K562 (cell line): Measurements from ENCODE around the gene MAD1L1. TPM values are rescaled to one million over a fixed set of nuclear protein-coding genes. Genes with fewer than 3 reads are reported as not detected.

ENCODE experiments used
- ATAC-seq: fragments of 200-7000 bp; cut with Tn5 transposase; 3 replicates; pipeline ENCODE4 v1.9.1; 2020; ENCODE audit warnings: moderate library complexity
- BruUV-seq: library from RNA; stranded (reverse); fragments of 400-500 nt; replicated peaks from 2 replicates; lab custom pipeline; 2021; lab: Mats Ljungman, UMichigan
- CTCF ChIA-PET: fragments of 300-600 bp; formaldehyde crosslinking; extraction: SDS; loops from one replicate; lab custom pipeline; 2021; ENCODE audit warnings: low intra/inter-chr PET ratio; lab: Yijun Ruan, JAX
- POLR2A ChIA-PET: fragments of 300-600, 350-650 bp; sonication (Branson Sonifier 250); formaldehyde crosslinking; extraction: SDS; loops from one replicate; lab custom pipeline; 2021; ENCODE audit warnings: antibody characterized with exemption, inconsistent platforms; lab: Yijun Ruan, JAX
- DNase-seq, 4 experiments: peaks; one replicate each; pipeline versions ENCODE4 v3.0.0 to v3.0.0-alpha.2; 2011 to 2018; ENCODE audit warnings: low spot score in 3 of 4, mixed read lengths in 3 of 4; ENCODE audit errors: extremely low read depth in 1 of 4
- FAIRE-seq: peaks from 2 replicates; lab custom pipeline; 2011; peaks lifted over from hg19 to GRCh38; lab: Jason Lieb, UNC
- H2AFZ ChIP-seq: 2 replicates; pipeline ENCODE4 v1.6.0; 2011; ENCODE audit warnings: low read depth, low read length, control low read depth, inconsistent platforms
- H3K27ac ChIP-seq: fragments of 200-600 bp; 3 replicates; pipeline ENCODE4 v1.8.0; 2011; ENCODE audit warnings: low read depth, mild to moderate bottlenecking, control low read depth, inconsistent platforms, low read length, moderate library complexity, mixed read lengths; ENCODE audit errors: extremely low read depth
- H3K27me3 ChIP-seq, 2 experiments: fragments of 300-600 bp in 1 of 2; 2 replicates in 1 of 2; 3 replicates in 1 of 2; pipeline versions ENCODE4 v1.6.0 to v1.8.0; 2011; ENCODE audit warnings: inconsistent platforms in 2 of 2, low read length in 2 of 2, mild to moderate bottlenecking in 1 of 2, mixed read lengths in 1 of 2, moderate library complexity in 1 of 2; ENCODE audit not compliant: control insufficient read depth in 2 of 2, insufficient read depth in 2 of 2
- H3K36me3 ChIP-seq: fragments of 300-600 bp; 3 replicates; pipeline ENCODE4 v1.8.0; 2011; ENCODE audit warnings: mild to moderate bottlenecking, low read length, inconsistent platforms; ENCODE audit not compliant: control insufficient read depth, insufficient read depth
- H3K4me1 ChIP-seq, 2 experiments: fragments of 200-600 bp in 1 of 2; replicated peaks in 1 of 2; 2 replicates in 1 of 2; 3 replicates in 1 of 2; pipeline versions ENCODE4 v1.5.1 to v1.8.0; 2011; ENCODE audit warnings: inconsistent platforms in 2 of 2, low read length in 2 of 2, mild to moderate bottlenecking in 1 of 2, mixed read lengths in 1 of 2, moderate library complexity in 1 of 2; ENCODE audit not compliant: control insufficient read depth in 2 of 2, insufficient read depth in 2 of 2
- H3K4me2 ChIP-seq: 2 replicates; pipeline ENCODE4 v1.6.1; 2011; ENCODE audit warnings: low read length, control low read depth, inconsistent platforms, mixed read lengths; ENCODE audit not compliant: insufficient read depth
- H3K4me3 ChIP-seq: fragments of 200-600 bp; sonication (generic), shearing (Covaris generic); 2 replicates; pipeline ENCODE4 v1.5.1; 2016; ENCODE audit warnings: control low read depth, inconsistent platforms
- H3K79me2 ChIP-seq: fragments of 200-600 bp; 3 replicates; pipeline ENCODE4 v1.8.0; 2011; ENCODE audit warnings: low read length, inconsistent platforms; ENCODE audit not compliant: control insufficient read depth, insufficient read depth
- H3K9ac ChIP-seq, 2 experiments: 2 replicates each; pipeline versions ENCODE4 v1.6.0 to v1.6.1; 2011; ENCODE audit warnings: low read depth in 2 of 2, low read length in 2 of 2, control low read depth in 1 of 2, inconsistent platforms in 1 of 2, mild to moderate bottlenecking in 1 of 2, mixed read lengths in 1 of 2; ENCODE audit not compliant: insufficient read depth in 1 of 2
- H3K9me1 ChIP-seq: one replicate; pipeline ENCODE4 v1.6.0; 2011; ENCODE audit warnings: inconsistent platforms, mild to moderate bottlenecking, low read length, moderate library complexity; ENCODE audit not compliant: control insufficient read depth, insufficient read depth
- H3K9me3 ChIP-seq: replicated peaks from 2 replicates; pipeline ENCODE4 v1.5.1; 2011; ENCODE audit warnings: low read depth, low read length, inconsistent platforms; ENCODE audit not compliant: control insufficient read depth, insufficient read depth
- H4K20me1 ChIP-seq: replicated peaks from 2 replicates; pipeline ENCODE4 v1.6.1; 2011; ENCODE audit warnings: low read length, inconsistent platforms, mixed read lengths; ENCODE audit not compliant: control insufficient read depth, insufficient read depth
- CCAR2 ChIP-seq: fragments of 200-400 bp; formaldehyde crosslinking; IDR thresholded peaks from 2 replicates; pipeline ENCODE4 v1.6.1; 2017; ENCODE audit warnings: mild to moderate bottlenecking, low read depth, low read length
- HDAC3 ChIP-seq: fragments of 450-650 bp; IDR thresholded peaks from 2 replicates; pipeline ENCODE4 v1.6.1; 2018; ENCODE audit warnings: borderline replicate concordance, mild to moderate bottlenecking, moderate library complexity; ENCODE audit not compliant: partially characterized antibody
- HMGXB4 ChIP-seq: sonication (generic); formaldehyde crosslinking; IDR thresholded peaks from 2 replicates; pipeline ENCODE4 v1.8.1; 2023; ENCODE audit warnings: mild to moderate bottlenecking, missing genetic modification reagents
- MBD1 ChIP-seq: fragments of 250-450 bp; sonication (Bioruptor Pico); IDR thresholded peaks from 2 replicates; pipeline ENCODE4 v1.8.0; 2022; ENCODE audit warnings: inconsistent platforms
- MYBL2 ChIP-seq, 2 experiments: fragments of 450-650 bp in 1 of 2; sonication (generic) in 1 of 2; formaldehyde crosslinking in 1 of 2; IDR thresholded peaks; 2 replicates each; pipeline versions ENCODE4 v1.6.1 to v1.8.1; 2017 to 2022; ENCODE audit warnings: borderline replicate concordance in 1 of 2, inconsistent platforms in 1 of 2, low read depth in 1 of 2, mild to moderate bottlenecking in 1 of 2, missing genetic modification reagents in 1 of 2, moderate library complexity in 1 of 2
- POLR2B ChIP-seq: fragments of 450-650 bp; IDR thresholded peaks from 2 replicates; pipeline ENCODE4 v1.6.1; 2018; ENCODE audit warnings: low read depth; ENCODE audit not compliant: partially characterized antibody
- RBM39 ChIP-seq: fragments of 200-400 bp; formaldehyde crosslinking; optimal IDR thresholded peaks from 2 replicates; pipeline ENCODE3; 2018; ENCODE audit warnings: low read depth, low read length
- TCF3 ChIP-seq: sonication (generic); formaldehyde crosslinking; IDR thresholded peaks from 2 replicates; pipeline ENCODE4 v1.4.0; 2020; ENCODE audit warnings: mild to moderate bottlenecking, missing genetic modification reagents
- TOE1 ChIP-seq, 2 experiments: fragments of 450-650 bp in 1 of 2; sonication (generic) in 1 of 2; formaldehyde crosslinking in 1 of 2; IDR thresholded peaks; 2 replicates each; pipeline versions ENCODE4 v1.7.1 to v1.8.0; 2016 to 2022; ENCODE audit warnings: borderline replicate concordance in 2 of 2, mild to moderate bottlenecking in 2 of 2, antibody characterized with exemption in 1 of 2, inconsistent platforms in 1 of 2, low read depth in 1 of 2, missing genetic modification reagents in 1 of 2, moderate library complexity in 1 of 2
- WHSC1 ChIP-seq: IDR thresholded peaks from one replicate; pipeline ENCODE4 v1.6.1; 2012; ENCODE audit warnings: low read length, control low read depth, inconsistent platforms
- YY1 ChIP-seq, 3 experiments: IDR thresholded peaks; 2 replicates each; pipeline ENCODE4 v1.6.1; 2011; ENCODE audit warnings: low read length in 2 of 3, mild to moderate bottlenecking in 2 of 3, moderate library complexity in 2 of 3, borderline replicate concordance in 1 of 3, control low read depth in 1 of 3, low read depth in 1 of 3; ENCODE audit not compliant: insufficient read depth in 3 of 3, insufficient replicate concordance in 2 of 3, control insufficient read depth in 1 of 3, insufficient read length in 1 of 3; ENCODE audit errors: extremely low read depth in 1 of 3
- ZFX ChIP-seq: sonication (generic); formaldehyde crosslinking; IDR thresholded peaks from 2 replicates; pipeline ENCODE4 v1.8.0; 2022; ENCODE audit warnings: mild to moderate bottlenecking, missing genetic modification reagents, moderate library complexity
- ZNF395 ChIP-seq: fragments of 200-800 bp; sonication (Bioruptor generic); IDR thresholded peaks from 2 replicates; pipeline ENCODE4 v1.6.1; 2017; ENCODE audit warnings: missing genetic modification characterization, missing compliant biosample characterization
- WGBS: fragments of 100-300 bp; shearing (Covaris generic); methylation state at CpG from one replicate; pipeline ENCODE4 v1.1.6; 2016; ENCODE audit warnings: low coverage, mixed read lengths; ENCODE audit not compliant: insufficient coverage; ENCODE audit errors: missing lambda C conversion rate; 5-methylcytosine and 5-hydroxymethylcytosine counted together
- in situ Hi-C: fragments of 300-500 bp; cut with MboI; formaldehyde crosslinking; loops from 4 replicates; pipeline ENCODE4 v1.15.0; 2018; ENCODE audit warnings: inconsistent platforms, mixed read lengths
- intact Hi-C: fragments of 100-400 bp; cut with micrococcal nuclease; formaldehyde crosslinking; loops from 2 replicates; pipeline ENCODE4 v1.14.2; 2022
- polyA plus RNA-seq, 8 experiments: library from polyadenylated mRNA; depleted of rRNA in 4 of 8; stranded (reverse) in 5 of 8; unstranded in 3 of 8; fragments of >200 nt; fragmentation: Nextera tagmentation in 2 of 8; fragmentation: Illumina TruSeq in 1 of 8; extraction: Ambion mirVana in 2 of 8; extraction: Trizol in 1 of 8; gene quantifications; 2 replicates each; pipeline versions ENCODE4 v1.2.1 to v1.2.3, GENCODE V29; 2011 to 2014; ENCODE audit warnings: inconsistent platforms in 1 of 8, missing spikeins in 1 of 8
- total RNA-seq, 7 experiments: library from RNA; depleted of rRNA in 6 of 7; stranded (reverse); fragments of >200 nt in 6 of 7; fragmentation: Illumina TruSeq in 2 of 7; extraction: Trizol in 2 of 7; gene quantifications; 2 replicates each; pipeline versions ENCODE4 v1.2.1 to v1.2.3, GENCODE V29; 2011 to 2021; ENCODE audit warnings: low replicate concordance in 1 of 7

Gene MAD1L1
- total and polyA plus RNA-seq, 9 of the 15 experiments (the other 6 are each of a cell fraction or from before 2014, with no cell fraction given) = 1.7 to 89.7 (median 18.0) TPM

- intact Hi-C loops = no loop called here
- WGBS = 83% methylated on average over 9 of the region's 9 CpGs
- no peak overlapping the region for H2AFZ ChIP-seq
- ChIA-PET POLR2A (no interaction called here), CTCF (no interaction called here)
- in situ Hi-C loops = no loop called here
- no peak for ATAC-seq
- no peak overlapping the region for H3K9ac ChIP-seq
- no peaks in the 10 kb centered on the region for H3K9me3 ChIP-seq
- no peaks in the 10 kb centered on the region for H3K79me2 ChIP-seq
- no peak overlapping the region for H3K4me3 ChIP-seq
- no TSS peak for BruUV-seq
- H3K36me3 ChIP-seq = peaks cover 17% of the 10 kb centered on the region; the same call in 2 of the 3 replicates
- H4K20me1 ChIP-seq = no peaks in the 10 kb centered on the region
- no peak overlapping the region for H3K27ac ChIP-seq
- H3K4me2 ChIP-seq = no peak overlapping the region
- peak; percentile 6 for FAIRE-seq
- no peaks in the 10 kb centered on the region for H3K27me3 ChIP-seq
- H3K9me1 ChIP-seq = no peaks in the 10 kb centered on the region
- peaks cover 0 to 18% of the 10 kb centered on the region in 2 experiments; a peak in 2 of 5 replicates for H3K4me1 ChIP-seq
- no peak for DNase-seq
- TF ChIP-seq HDAC3 = no peak
- no peak for TF ChIP-seq TCF3
- TF ChIP-seq MBD1 (CRISPR knock-in tag) = no peak
- TF ChIP-seq YY1 (IDR thresholded peaks at IDR 0.05; ENCODE audit: borderline replicate concordance in 1 of 3, control insufficient read depth in 1 of 3, extremely low read depth in 1 of 3, insufficient read depth in 3 of 3, insufficient read length in 1 of 3, insufficient replicate concordance in 2 of 3, low read depth in 1 of 3, low read length in 2 of 3) = no peak
- TF ChIP-seq CCAR2 = no peak
- TF ChIP-seq MYBL2 (IDR thresholded peaks at IDR 0.05; ENCODE audit: low read depth) = no peak
- TF ChIP-seq MYBL2 (CRISPR knock-in tag; IDR thresholded peaks at IDR 0.05; ENCODE audit: borderline replicate concordance) = no peak
- no peak for TF ChIP-seq ZNF395
- no peak for TF ChIP-seq HMGXB4
- no peak for TF ChIP-seq POLR2B
- no peak for TF ChIP-seq ZFX (CRISPR knock-in tag)
- TF ChIP-seq RBM39 = no peak
- no peak for TF ChIP-seq TOE1 (IDR thresholded peaks at IDR 0.05; ENCODE audit: borderline replicate concordance)
- no peak for TF ChIP-seq TOE1 (CRISPR knock-in tag; IDR thresholded peaks at IDR 0.05; ENCODE audit: borderline replicate concordance, low read depth)
- no peak for TF ChIP-seq WHSC1
These were observed 260.0 kb downstream of the MAD1L1 start for GRCh38 chr7:1972744-1973143.
